Heart right ventricle (tissue), 16 donors: ENCODE data around the gene DMRT3. TPM values are rescaled to one million over a fixed set of nuclear protein-coding genes. Genes with fewer than 3 reads are reported as not detected.

Experiments
- ATAC-seq, 8 donors: fragments of 200-7000 bp; cut with Tn5 transposase; one replicate each; pipeline ENCODE4 v1.9.1; 2020; ENCODE audit warnings: mild to moderate bottlenecking in 8 of 8, moderate library complexity in 8 of 8, moderate number of reproducible peaks in 1 of 8
- DNase-seq, 2 donors: peaks; one replicate each; pipeline ENCODE4 v3.0.0-alpha.2; 2020
- H3K27ac ChIP-seq, 10 donors: fragments of 200-600 bp; sonication (generic) in 2 of 10; one replicate each; pipeline versions ENCODE4 v1.5.0 to v1.8.0; 2020 to 2022; ENCODE audit warnings: mild to moderate bottlenecking in 3 of 10
- H3K27me3 ChIP-seq, 7 donors: fragments of 200-600 bp; one replicate each; pipeline ENCODE4 v1.8.0; 2021 to 2022; ENCODE audit warnings: mild to moderate bottlenecking in 2 of 7
- H3K36me3 ChIP-seq, 9 donors: fragments of 200-600 bp; sonication (generic) in 1 of 9; one replicate each; pipeline versions ENCODE4 v1.5.0 to v1.8.0; 2020 to 2022; ENCODE audit warnings: mild to moderate bottlenecking in 2 of 9
- H3K4me1 ChIP-seq, 9 donors: fragments of 200-600 bp; sonication (generic) in 1 of 9; one replicate each; pipeline versions ENCODE4 v1.5.0 to v1.8.0; 2020 to 2022; ENCODE audit warnings: mild to moderate bottlenecking in 4 of 9
- H3K4me3 ChIP-seq, 10 donors: fragments of 200-600 bp; sonication (generic) in 2 of 10; one replicate each; pipeline versions ENCODE4 v1.5.0 to v1.8.0; 2020 to 2022; ENCODE audit warnings: mild to moderate bottlenecking in 7 of 10, moderate library complexity in 2 of 10
- H3K9me3 ChIP-seq, 11 donors: fragments of 200-600 bp in 10 of 11; sonication (generic) in 2 of 11; one replicate each; pipeline versions ENCODE4 v1.5.0 to v1.8.0; 2013 to 2022; ENCODE audit warnings: mild to moderate bottlenecking in 2 of 11, control low read depth in 1 of 11, moderate library complexity in 1 of 11
- CTCF ChIP-seq, 9 donors: fragments of 200-600 bp; sonication (generic) in 2 of 9; IDR thresholded peaks; one replicate each; pipeline versions ENCODE4 v1.5.0 to v1.8.0; 2021 to 2022; ENCODE audit warnings: antibody characterized with exemption in 9 of 9, mild to moderate bottlenecking in 5 of 9, moderate library complexity in 1 of 9
- whole genome bisulfite sequencing, 2 donors: extraction: QIAGEN DNeasy Blood & Tissue Kit; methylation state at CpG; one replicate each; pipeline ENCODE4 v1.1.7; 2013; ENCODE audit warnings: inconsistent platforms in 1 of 2; 5-methylcytosine and 5-hydroxymethylcytosine counted together
- intact Hi-C, 10 donors: fragments of 100-400 bp; cut with DNase I; formaldehyde crosslinking; loops; one replicate each; pipeline versions ENCODE4 v1.11.1 to v1.14.2; 2022
- polyA plus RNA-seq, 2 donors: library from polyadenylated mRNA; stranded (reverse); fragments of 200-250 nt; gene quantifications; one replicate each; pipeline ENCODE4 v1.2.3, GENCODE V29; 2013
- total RNA-seq, 10 donors: library from RNA; stranded (reverse); fragmentation: NEBNext Ultra II Directional in 3 of 10; extraction: Animal tissue kit (Norgen Biotek cat#: 25700) in 3 of 10; gene quantifications; one replicate each; pipeline versions ENCODE4 v1.2.1 to v1.2.4, GENCODE V29; 2021 to 2023
- donor health status: Arrhythmogenic right ventricular cardiomyopathy.
- donor health status: ischemic (EF 13 %, LVEDD 7.1; RV severe dilation, severe dysfunction).
- donor health status: healthy with polysubstance abuse.
- donor health status: DM: no; HTN: yes; CAD: no.
- donor health status: DM: no; HTN: no; CAD: no.
- donor health status: ischemic (EF 25% LVEDD 6.9; RV normal size, moderate dysfunction).
- donor health status: ischemic (EF 25% LVEDD 5.7; RV mildly dilated, moderate dysfunction).
- donor health status: healthy.
- donor health status: DM: yes; HTN: yes; CAD: no.
- donor health status: Ischemic cardiomyopathy.
- donor health status: ischemic (EF 35%, LVEDD 5.7; RV mildly dilated, moderate dysfunction).
- donor health status: nonischemic (EF 11% LVEDD 7.7; RV severe dilation, severe dysfunction).
- donor health status: DM: yes; HTN: yes; CAD: no.
- donor health status: PGD.
- donor health status: ischemic (EF 29% LVEDD 5.4; RV normal size, mild dysfunction).
- donor health status: nonischemic (EF 23%, LVEDD 6.1; RV moderate dilation, normal function).

Gene DMRT3
- total and polyA plus RNA-seq, 12 donors: not detected

GRCh38 chr9:948497-948896, 28.0 kb upstream of the DMRT3 start:
- intact Hi-C loops: no loop called here
- ATAC-seq (no peak), DNase-seq (no peak)
- Histone ChIP-seq H3K9me3 (no peaks in the 10 kb centered on the region), H3K4me1 (no peaks in the 10 kb centered on the region), H3K27me3 (peaks cover 0 to 80% (median 56%) of the 10 kb centered on the region in 7 donors), H3K27ac (no peak overlapping the region), H3K36me3 (no peaks in the 10 kb centered on the region), H3K4me3 (no peak overlapping the region)
- TF ChIP-seq CTCF (IDR thresholded peaks at IDR 0.05): no peak
- 85 to 88% methylated on average over 7 of the region's 7 CpGs for WGBS, 2 donors

- Histone ChIP-seq H3K36me3 (no peaks in the 10 kb centered on the region), H3K9me3 (no peaks in the 10 kb centered on the region), H3K4me1 (no peaks in the 10 kb centered on the region), H3K27ac (no peak overlapping the region), H3K4me3 (no peak overlapping the region), H3K27me3 (peaks cover 0 to 85% (median 71%) of the 10 kb centered on the region in 7 donors)
- TF ChIP-seq CTCF (IDR thresholded peaks at IDR 0.05): no peak
- WGBS, 2 donors: 57 to 61% methylated on average over 1 of the region's 1 CpG
- DNase-seq: no peak
- no peak for ATAC-seq
- intact Hi-C loops: no loop called here
Observed at GRCh38 chr9:950139-950538, 26.3 kb upstream of the DMRT3 start.

DNA sequence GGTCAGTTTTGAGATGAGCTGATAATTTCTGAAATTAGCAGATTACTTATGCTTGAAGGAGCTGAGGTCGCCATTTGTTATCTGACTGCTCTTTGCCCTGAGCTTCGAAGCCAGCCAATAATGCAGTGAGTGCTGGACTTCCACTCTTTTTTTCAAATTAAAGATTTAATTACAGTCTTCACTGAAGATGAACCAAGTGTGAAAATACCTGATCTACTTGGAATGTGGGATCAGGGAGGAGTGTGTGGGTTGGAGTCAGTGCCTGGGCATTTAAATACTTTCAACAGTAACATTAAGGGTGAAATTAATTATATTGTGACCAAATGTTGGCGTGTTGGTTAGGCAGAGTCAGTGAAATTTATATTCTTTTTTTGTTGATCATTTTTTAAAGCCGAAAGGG, 23.9 kb upstream of the DMRT3 start:
- ATAC-seq (no peak), DNase-seq (no peak)
- 65 to 74% methylated on average over 4 of the region's 4 CpGs for WGBS, 2 donors
- no peak overlapping the region for H3K27ac ChIP-seq
- no peaks in the 10 kb centered on the region for H3K4me1 ChIP-seq
- intact Hi-C loops: no loop called here
- H3K4me3 ChIP-seq: no peak overlapping the region
- H3K36me3 ChIP-seq: no peaks in the 10 kb centered on the region
- H3K9me3 ChIP-seq: no peaks in the 10 kb centered on the region
- TF ChIP-seq CTCF (IDR thresholded peaks at IDR 0.05): no peak
- peaks cover 0 to 99% (median 77%) of the 10 kb centered on the region in 7 donors for H3K27me3 ChIP-seq

- no peaks in the 10 kb centered on the region for H3K36me3 ChIP-seq
- TF ChIP-seq CTCF (IDR thresholded peaks at IDR 0.05): no peak
- peaks cover 0 to 98% (median 82%) of the 10 kb centered on the region in 7 donors for H3K27me3 ChIP-seq
- WGBS, 2 donors: 85 to 89% methylated on average over 4 of the region's 4 CpGs
- no peak for DNase-seq
- no peaks in the 10 kb centered on the region for H3K4me1 ChIP-seq
- ATAC-seq: no peak
- intact Hi-C loops: no loop called here
- no peak overlapping the region for H3K4me3 ChIP-seq
- H3K27ac ChIP-seq: no peak overlapping the region
- no peaks in the 10 kb centered on the region for H3K9me3 ChIP-seq
Observed at GRCh38 chr9:959105-959504, 17.4 kb upstream of the DMRT3 start.
